Loucy (cell line): ENCODE measurements around the gene RYR2.

Source experiments
- CTCF ChIP-seq: fragments of 200-600 bp; sonication (generic); conservative IDR thresholded peaks from 2 replicates; pipeline ENCODE4 v1.5.1; 2014; ENCODE audit warnings: mild to moderate bottlenecking, antibody characterized with exemption, low read length
- EZH2phosphoT487 ChIP-seq: fragments of 200-600 bp; IDR thresholded peaks from 2 replicates; pipeline ENCODE4 v1.6.1; 2018; ENCODE audit warnings: antibody characterized with exemption, mild to moderate bottlenecking, moderate library complexity, borderline replicate concordance

- TF ChIP-seq CTCF (no peak), EZH2phosphoT487 (no peak)
Observed at GRCh38 chr1:237717106-237717505, 675.1 kb downstream of the RYR2 start.
